GM13976 (cell line): ENCODE data around the gene GALNT4.

Source experiments
- DNase-seq: peaks from one replicate; pipeline ENCODE4 v3.0.0; 2012; ENCODE audit warnings: low spot score
- CTCF ChIP-seq: IDR thresholded peaks from 2 replicates; pipeline ENCODE4 v1.5.1; 2012; ENCODE audit warnings: borderline replicate concordance, mild to moderate bottlenecking; ENCODE audit not compliant: insufficient read depth; ENCODE audit errors: extremely low read depth, missing control alignments, control extremely low read depth
- in situ Hi-C: fragments of 300-500 bp; cut with MboI; formaldehyde crosslinking; loops from one replicate; pipeline ENCODE4 v1.12.0; 2022; ENCODE audit warnings: low sequenced_read_pairs, mixed read lengths, inconsistent platforms; ENCODE audit not compliant: unreplicated experiment

GALNT4 gene

GRCh38 chr12:89524541-89525304, at the start of gene GALNT4:
Gene GALNT4 (minus strand): TSS chr12:89524796. CDS start chr12:89524549, 247 bp downstream.
- peak; percentile 89 for DNase-seq
- TF ChIP-seq CTCF = peak; percentile 65
- in situ Hi-C loops = loop anchor here (5.0 to 25.0 kb wide), 4 partner anchors 52 to 1388 kb away; no protein-coding TSS in a partner anchor

GRCh38 chr12:89573051-89573810, 48.6 kb upstream of the GALNT4 start:
- in situ Hi-C loops = no loop called here
- no peak for DNase-seq

GRCh38 chr12:89571491-89572195, 47.0 kb upstream of the GALNT4 start:
- TF ChIP-seq CTCF = no peak
- in situ Hi-C loops = no loop called here
- no peak for DNase-seq

More at GRCh38 chr12:89573051-89573810, 48.6 kb upstream of the GALNT4 start:
- no peak for TF ChIP-seq CTCF

GRCh38 chr12:89568484-89568883, 43.9 kb upstream of the GALNT4 start:
- DNase-seq = no peak
- in situ Hi-C loops = no loop called here
- TF ChIP-seq CTCF = no peak

GRCh38 chr12:89567691-89568239, 43.2 kb upstream of the GALNT4 start:
- no peak for DNase-seq
- in situ Hi-C loops = no loop called here
- no peak for TF ChIP-seq CTCF

GRCh38 chr12:89566615-89567014, 42.0 kb upstream of the GALNT4 start:
- in situ Hi-C loops = no loop called here
- no peak for TF ChIP-seq CTCF
- peak; percentile 26 for DNase-seq
